SK-N-MC (cell line): Measurements from ENCODE around the gene POLR1A.

Experiments used
- EZH2 ChIP-seq: fragments of 200-600 bp; sonication (generic); IDR thresholded peaks from one replicate; pipeline ENCODE4 v1.6.1; 2017; ENCODE audit warnings: antibody characterized with exemption
- POLR2AphosphoS5 ChIP-seq: IDR thresholded peaks from 2 replicates; pipeline ENCODE4 v1.6.1; 2012; ENCODE audit warnings: mild to moderate bottlenecking, low read depth, low read length, borderline replicate concordance

GRCh38 chr2:86038291-86039081 is 67.2 kb downstream of the POLR1A start:
- TF ChIP-seq POLR2AphosphoS5, result no peak
- TF ChIP-seq EZH2, result no peak
